SK-N-SH (cell line): ENCODE measurements around the gene ASB3. TPM values are rescaled to one million over a fixed set of nuclear protein-coding genes. Genes with fewer than 3 reads are reported as not detected.

Source experiments
- CTCF ChIA-PET: fragments of 300-600, 350-600 bp; formaldehyde crosslinking; extraction: SDS; loops from one replicate; lab custom pipeline; 2021; lab: Yijun Ruan, JAX
- POLR2A ChIA-PET: fragments of 350-600 bp; sonication (Branson Sonifier 250); formaldehyde crosslinking; extraction: SDS; loops from one replicate; lab custom pipeline; 2020; ENCODE audit warnings: antibody characterized with exemption, inconsistent platforms; lab: Yijun Ruan, JAX
- DNase-seq: peaks from one replicate; pipeline ENCODE4 v3.0.0; 2012
- H2AFZ ChIP-seq: fragments of 200-600 bp; sonication (generic); 2 replicates; pipeline ENCODE4 v1.8.1; 2016; ENCODE audit warnings: antibody characterized with exemption, mild to moderate bottlenecking, low read depth
- H3F3A ChIP-seq: fragments of 200-600 bp; sonication (generic); replicated peaks from 2 replicates; pipeline ENCODE3; 2016; ENCODE audit warnings: antibody characterized with exemption, mild to moderate bottlenecking; ENCODE audit not compliant: insufficient read depth
- H3K27ac ChIP-seq, 2 experiments: fragments of 200-500 bp in 1 of 2; fragments of 200-600 bp in 1 of 2; sonication (Bioruptor generic) in 1 of 2; sonication (generic), shearing (Covaris generic) in 1 of 2; 2 replicates each; pipeline versions ENCODE4 v1.5.1 to v1.6.1; 2014 to 2016; ENCODE audit warnings: low read depth in 2 of 2, inconsistent platforms in 1 of 2, low read length in 1 of 2, mild to moderate bottlenecking in 1 of 2, mixed read lengths in 1 of 2
- H3K27me3 ChIP-seq: fragments of 200-600 bp; sonication (generic), shearing (Covaris generic); 2 replicates; pipeline ENCODE4 v1.6.1; 2016; ENCODE audit warnings: mixed run types; ENCODE audit not compliant: insufficient read depth
- H3K36me3 ChIP-seq, 2 experiments: fragments of 200-500 bp in 1 of 2; fragments of 200-600 bp in 1 of 2; sonication (Bioruptor generic) in 1 of 2; sonication (generic) in 1 of 2; replicated peaks in 1 of 2; 2 replicates each; pipeline versions ENCODE3 to v1.5.1; 2014 to 2016; ENCODE audit warnings: low read length in 1 of 2, mild to moderate bottlenecking in 1 of 2; ENCODE audit not compliant: insufficient read depth in 2 of 2, control insufficient read depth in 1 of 2
- H3K4me1 ChIP-seq, 2 experiments: fragments of 200-500 bp in 1 of 2; fragments of 200-600 bp in 1 of 2; sonication (Bioruptor generic) in 1 of 2; sonication (generic), shearing (Covaris generic) in 1 of 2; 2 replicates each; pipeline versions ENCODE4 v1.5.1 to v1.6.1; 2014 to 2016; ENCODE audit warnings: low read depth in 1 of 2, low read length in 1 of 2, mixed run types in 1 of 2; ENCODE audit not compliant: insufficient read depth in 2 of 2, control insufficient read depth in 1 of 2
- H3K4me2 ChIP-seq: fragments of 200-600 bp; sonication (generic), shearing (Covaris generic); 2 replicates; pipeline ENCODE4 v1.6.1; 2017; ENCODE audit warnings: mixed run types
- H3K4me3 ChIP-seq, 2 experiments: fragments of 200-500 bp in 1 of 2; fragments of 200-600 bp in 1 of 2; sonication (Bioruptor generic) in 1 of 2; sonication (generic), shearing (Covaris generic) in 1 of 2; 2 replicates each; pipeline versions ENCODE4 v1.5.1 to v1.8.1; 2014 to 2016; ENCODE audit warnings: low read depth in 2 of 2, inconsistent platforms in 1 of 2, low read length in 1 of 2, mild to moderate bottlenecking in 1 of 2, mixed read lengths in 1 of 2, moderate library complexity in 1 of 2
- H3K79me2 ChIP-seq: fragments of 200-600 bp; sonication (generic); 2 replicates; pipeline ENCODE4 v1.8.1; 2017; ENCODE audit warnings: mild to moderate bottlenecking; ENCODE audit not compliant: insufficient read depth
- H3K9ac ChIP-seq: fragments of 200-600 bp; sonication (generic); 2 replicates; pipeline ENCODE4 v1.6.1; 2017; ENCODE audit warnings: mixed run types
- H3K9me2 ChIP-seq: fragments of 200-600 bp; sonication (generic); 2 replicates; pipeline ENCODE4 v1.6.1; 2017; ENCODE audit warnings: mixed run types
- H3K9me3 ChIP-seq: fragments of 200-600 bp; sonication (generic); 2 replicates; pipeline ENCODE4 v1.6.1; 2017; ENCODE audit warnings: mixed run types, mild to moderate bottlenecking, moderate library complexity
- H4K20me1 ChIP-seq: fragments of 200-600 bp; sonication (generic); 2 replicates; pipeline ENCODE4 v1.6.1; 2017; ENCODE audit warnings: mild to moderate bottlenecking, mixed run types; ENCODE audit not compliant: insufficient read depth
- CHD2 ChIP-seq: fragments of 150-350 bp; IDR thresholded peaks from 2 replicates; pipeline ENCODE4 v1.6.1; 2018; ENCODE audit warnings: low read length; ENCODE audit not compliant: partially characterized antibody
- EP300 ChIP-seq, 2 experiments: IDR thresholded peaks; 2 replicates each; pipeline versions ENCODE4 v1.4.0 to v1.6.1; 2012; ENCODE audit warnings: borderline replicate concordance in 1 of 2, low read depth in 1 of 2, low read length in 1 of 2
- EZH2phosphoT487 ChIP-seq: fragments of 200-600 bp; sonication (generic); IDR thresholded peaks from 2 replicates; pipeline ENCODE4 v1.6.1; 2017; ENCODE audit warnings: low read depth, mixed run types, mild to moderate bottlenecking, antibody characterized with exemption, moderate library complexity, borderline replicate concordance
- FOSL2 ChIP-seq: IDR thresholded peaks from 2 replicates; pipeline ENCODE4 v1.4.0; 2012; ENCODE audit warnings: low read depth, mild to moderate bottlenecking, moderate library complexity, borderline replicate concordance
- GABPA ChIP-seq: IDR thresholded peaks from 2 replicates; pipeline ENCODE4 v1.4.0; 2012; ENCODE audit warnings: low read depth, mild to moderate bottlenecking
- JUND ChIP-seq: IDR thresholded peaks from 2 replicates; pipeline ENCODE4 v1.4.0; 2012
- MAX ChIP-seq: IDR thresholded peaks from 2 replicates; pipeline ENCODE4 v1.4.0; 2012; ENCODE audit warnings: low read depth
- MEF2A ChIP-seq: IDR thresholded peaks from 2 replicates; pipeline ENCODE4 v1.4.0; 2012; ENCODE audit warnings: low read depth, borderline replicate concordance
- MXI1 ChIP-seq: IDR thresholded peaks from 2 replicates; pipeline ENCODE4 v1.6.1; 2012; ENCODE audit warnings: mild to moderate bottlenecking, low read depth, low read length, improper control_type of control experiment
- RCOR1 ChIP-seq: fragments of 150-350 bp; IDR thresholded peaks from 2 replicates; pipeline ENCODE4 v1.6.1; 2017; ENCODE audit warnings: antibody characterized with exemption, low read length
- TCF12 ChIP-seq: IDR thresholded peaks from 2 replicates; pipeline ENCODE4 v1.4.0; 2012
- YY1 ChIP-seq: IDR thresholded peaks from 2 replicates; pipeline ENCODE4 v1.4.0; 2012; ENCODE audit warnings: low read depth, mild to moderate bottlenecking
- WGBS: methylation state at CpG from one replicate; pipeline ENCODE4 v1.1.6; 2017; ENCODE audit warnings: low lambda C conversion rate; 5-methylcytosine and 5-hydroxymethylcytosine counted together
- polyA plus RNA-seq, 3 experiments: library from polyadenylated mRNA; depleted of rRNA; stranded (reverse); fragments of >200 nt; gene quantifications; 2 replicates each; pipeline ENCODE4 v1.2.3, GENCODE V29; 2012
- TF ChIP-seq, protein P1 (sequence below): IDR thresholded peaks from 2 replicates; pipeline ENCODE4; 2012
- TF ChIP-seq, protein P2 (sequence below): fragments of 200-600 bp; sonication (generic); IDR thresholded peaks from 2 replicates; pipeline ENCODE4 v1.6.1; 2017; ENCODE audit warnings: antibody characterized with exemption, mild to moderate bottlenecking, moderate library complexity

The ASB3 gene
- polyA plus RNA-seq, 1 of the 3 experiments (the other 2 are of a cell fraction): 16.2 TPM

- H3K9me3 ChIP-seq: no peaks in the 10 kb centered on the region
- H3K9ac ChIP-seq: no peak overlapping the region
- POLR2A ChIA-PET: no interaction called here
- no peaks in the 10 kb centered on the region for H4K20me1 ChIP-seq
- H3F3A ChIP-seq: peaks cover 15% of the 10 kb centered on the region
- WGBS: 8% methylated on average over 1 of the region's 1 CpG
- peaks cover 23 to 33% of the 10 kb centered on the region in 2 experiments for H3K36me3 ChIP-seq
- H3K79me2 ChIP-seq: peaks cover 2% of the 10 kb centered on the region; the same call in 1 of the 2 replicates
- DNase-seq: no peak
- no peaks in the 10 kb centered on the region for H3K9me2 ChIP-seq
- peak overlapping the region in 1 of 2 experiments; percentile 31; a peak in 2 of 4 replicates for H3K27ac ChIP-seq
- CTCF ChIA-PET: interaction anchor here (0.7 kb wide), 1 partner anchor 488 kb away, joined by 3 read pairs; no protein-coding TSS in a partner anchor
- H3K4me1 ChIP-seq: peaks cover 0 to 5% of the 10 kb centered on the region in 2 experiments; a peak in 1 of 4 replicates
- no peak for TF ChIP-seq RCOR1
- peak; percentile 59 for TF ChIP-seq FOSL2
- TF ChIP-seq YY1: no peak
- TF ChIP-seq MEF2A: no peak
- peak; percentile 26; the same call in 1 of the 2 replicates for TF ChIP-seq JUND
- no peak for TF ChIP-seq CHD2
- no peak for TF ChIP-seq MXI1
- TF ChIP-seq, protein P1, sequence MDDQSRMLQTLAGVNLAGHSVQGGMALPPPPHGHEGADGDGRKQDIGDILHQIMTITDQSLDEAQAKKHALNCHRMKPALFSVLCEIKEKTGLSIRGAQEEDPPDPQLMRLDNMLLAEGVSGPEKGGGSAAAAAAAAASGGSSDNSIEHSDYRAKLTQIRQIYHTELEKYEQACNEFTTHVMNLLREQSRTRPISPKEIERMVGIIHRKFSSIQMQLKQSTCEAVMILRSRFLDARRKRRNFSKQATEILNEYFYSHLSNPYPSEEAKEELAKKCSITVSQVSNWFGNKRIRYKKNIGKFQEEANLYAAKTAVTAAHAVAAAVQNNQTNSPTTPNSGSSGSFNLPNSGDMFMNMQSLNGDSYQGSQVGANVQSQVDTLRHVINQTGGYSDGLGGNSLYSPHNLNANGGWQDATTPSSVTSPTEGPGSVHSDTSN: peak; percentile 56; the same call in 1 of the 2 replicates
- no peak for TF ChIP-seq EP300 (IDR thresholded peaks at IDR 0.05; ENCODE audit: borderline replicate concordance in 1 of 2, low read depth in 1 of 2, low read length in 1 of 2)
- TF ChIP-seq EZH2phosphoT487: no peak
- TF ChIP-seq TCF12: peak; percentile 13; the same call in 1 of the 2 replicates
- TF ChIP-seq, protein P2, sequence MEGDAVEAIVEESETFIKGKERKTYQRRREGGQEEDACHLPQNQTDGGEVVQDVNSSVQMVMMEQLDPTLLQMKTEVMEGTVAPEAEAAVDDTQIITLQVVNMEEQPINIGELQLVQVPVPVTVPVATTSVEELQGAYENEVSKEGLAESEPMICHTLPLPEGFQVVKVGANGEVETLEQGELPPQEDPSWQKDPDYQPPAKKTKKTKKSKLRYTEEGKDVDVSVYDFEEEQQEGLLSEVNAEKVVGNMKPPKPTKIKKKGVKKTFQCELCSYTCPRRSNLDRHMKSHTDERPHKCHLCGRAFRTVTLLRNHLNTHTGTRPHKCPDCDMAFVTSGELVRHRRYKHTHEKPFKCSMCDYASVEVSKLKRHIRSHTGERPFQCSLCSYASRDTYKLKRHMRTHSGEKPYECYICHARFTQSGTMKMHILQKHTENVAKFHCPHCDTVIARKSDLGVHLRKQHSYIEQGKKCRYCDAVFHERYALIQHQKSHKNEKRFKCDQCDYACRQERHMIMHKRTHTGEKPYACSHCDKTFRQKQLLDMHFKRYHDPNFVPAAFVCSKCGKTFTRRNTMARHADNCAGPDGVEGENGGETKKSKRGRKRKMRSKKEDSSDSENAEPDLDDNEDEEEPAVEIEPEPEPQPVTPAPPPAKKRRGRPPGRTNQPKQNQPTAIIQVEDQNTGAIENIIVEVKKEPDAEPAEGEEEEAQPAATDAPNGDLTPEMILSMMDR: no peak
- no peak for TF ChIP-seq GABPA
- no peak for TF ChIP-seq MAX
- TF ChIP-seq, all 33 proteins: peak for 4
- Histone ChIP-seq H3K27me3 (no peaks in the 10 kb centered on the region), H3K4me2 (no peak overlapping the region), H2AFZ (no peak overlapping the region), H3K4me3 (no peak overlapping the region)
Observed at GRCh38 chr2:53751728-53752127, 35.0 kb downstream of the ASB3 start.
